Measurements from ENCODE around the gene OSTC. TPM values are rescaled to one million over a fixed set of nuclear protein-coding genes. Genes with fewer than 3 reads are reported as not detected.
"Not testable (repeated sequence)": the region's sequence is repeated elsewhere in the genome, so short reads cannot be mapped to it uniquely, and the experiment has no call there.

Gene OSTC
- total RNA-seq, 2 experiments from 2014 or later: 70.2 to 77.6 TPM

DNA sequence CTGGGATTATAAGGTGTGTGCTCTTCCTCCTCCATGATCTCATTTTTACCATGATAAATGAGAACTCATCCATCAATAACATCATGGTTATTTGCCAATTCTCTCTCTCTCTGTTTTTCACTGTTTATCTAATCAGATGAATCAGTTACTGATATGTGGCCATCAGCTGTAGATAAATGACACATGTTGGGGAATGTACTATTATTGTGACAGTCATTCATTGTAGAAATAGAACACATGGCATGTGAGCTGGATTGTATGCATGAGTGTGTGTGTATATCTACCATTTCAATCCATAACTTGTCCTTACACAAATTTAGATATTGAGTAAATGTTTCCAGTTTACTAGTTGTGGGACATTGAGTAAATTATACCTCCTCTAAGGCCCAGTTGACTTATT, 53.0 kb downstream of the OSTC start:
- Mint-ChIP-seq H3K4me1 (peaks cover 20% of the 10 kb centered on the region), H3K27me3 (no peaks in the 10 kb centered on the region), H3K9me3 (no peaks in the 10 kb centered on the region), H3K27ac (no peak overlapping the region), H3K36me3 (ENCODE audit: low read depth) (no peaks in the 10 kb centered on the region), H3K4me3 (no peak overlapping the region)
- CTCF ChIA-PET: no interaction called here
- POLR2A ChIA-PET: no interaction called here
- no peak for DNase-seq

DNA sequence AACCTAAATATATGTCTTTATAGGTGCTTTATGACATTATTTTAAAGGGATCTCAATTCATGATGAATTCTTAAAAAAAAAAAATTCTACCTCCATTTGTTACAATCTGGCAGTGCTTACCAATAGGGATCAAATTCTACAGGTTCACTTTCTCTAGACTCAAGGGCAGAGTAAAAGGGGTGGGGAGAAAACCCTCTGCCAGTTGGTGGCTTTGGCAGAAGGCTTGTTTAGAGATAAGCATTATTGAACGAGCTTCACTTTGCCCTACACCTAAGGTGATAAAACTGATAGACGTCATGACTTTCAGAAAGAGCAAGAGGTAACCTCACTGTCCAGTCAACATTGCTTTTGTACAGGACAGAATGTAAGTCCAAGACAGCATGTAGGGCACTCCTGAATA, 53.6 kb downstream of the OSTC start:
- CTCF ChIA-PET: interaction anchor here (0.7 kb wide), 1 partner anchor 1695 kb away, joined by 3 read pairs; no protein-coding TSS in a partner anchor
- no peak overlapping the region for H3K4me3 Mint-ChIP-seq

DNA sequence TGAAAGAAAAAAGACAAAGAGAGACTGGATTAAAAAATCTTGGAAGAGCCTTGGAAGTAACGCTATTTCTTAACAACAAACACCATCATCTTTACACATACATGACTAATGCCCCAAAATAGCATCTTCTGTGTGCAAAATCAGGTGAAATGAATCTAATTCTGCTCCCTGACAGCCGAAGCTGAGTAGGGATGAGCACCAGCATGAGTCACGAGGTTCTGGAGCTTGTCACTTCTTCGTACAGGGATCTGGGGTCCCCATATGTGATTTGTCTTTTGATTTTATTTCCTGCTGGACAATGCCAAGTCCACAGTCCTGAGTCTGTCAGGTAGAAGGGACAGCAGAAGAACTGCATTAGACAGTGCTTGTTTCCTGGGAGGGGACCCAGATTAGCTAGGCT, 55.9 kb downstream of the OSTC start:
- H3K27me3 Mint-ChIP-seq: no peaks in the 10 kb centered on the region
- H3K9me3 Mint-ChIP-seq: no peaks in the 10 kb centered on the region
- no peaks in the 10 kb centered on the region for H3K36me3 Mint-ChIP-seq (ENCODE audit: low read depth)
- DNase-seq: no peak
- H3K4me3 Mint-ChIP-seq: no peak overlapping the region
- H3K4me1 Mint-ChIP-seq: peaks cover 16% of the 10 kb centered on the region
- ChIA-PET POLR2A (no interaction called here), CTCF (interaction anchor here (0.9 kb wide), 1 partner anchor 13 kb away, joined by 3 read pairs; no protein-coding TSS in a partner anchor)
- H3K27ac Mint-ChIP-seq: no peak overlapping the region

More for the DNA sequence above, 53.6 kb downstream of the OSTC start:
- Mint-ChIP-seq H3K36me3 (ENCODE audit: low read depth) (no peaks in the 10 kb centered on the region), H3K27ac (no peak overlapping the region), H3K27me3 (no peaks in the 10 kb centered on the region), H3K4me1 (peaks cover 20% of the 10 kb centered on the region), H3K9me3 (no peaks in the 10 kb centered on the region)
- DNase-seq: no peak
- POLR2A ChIA-PET: no interaction called here

- Mint-ChIP-seq H3K27ac (no peak overlapping the region), H3K27me3 (no peaks in the 10 kb centered on the region), H3K4me1 (no peaks in the 10 kb centered on the region), H3K36me3 (ENCODE audit: low read depth) (no peaks in the 10 kb centered on the region), H3K9me3 (no peaks in the 10 kb centered on the region), H3K4me3 (no peak overlapping the region)
- DNase-seq: no peak
- CTCF ChIA-PET: no interaction called here
- POLR2A ChIA-PET: no interaction called here
These were observed 58.8 kb downstream of the OSTC start for GRCh38 chr4:108709234-108709633.

DNA sequence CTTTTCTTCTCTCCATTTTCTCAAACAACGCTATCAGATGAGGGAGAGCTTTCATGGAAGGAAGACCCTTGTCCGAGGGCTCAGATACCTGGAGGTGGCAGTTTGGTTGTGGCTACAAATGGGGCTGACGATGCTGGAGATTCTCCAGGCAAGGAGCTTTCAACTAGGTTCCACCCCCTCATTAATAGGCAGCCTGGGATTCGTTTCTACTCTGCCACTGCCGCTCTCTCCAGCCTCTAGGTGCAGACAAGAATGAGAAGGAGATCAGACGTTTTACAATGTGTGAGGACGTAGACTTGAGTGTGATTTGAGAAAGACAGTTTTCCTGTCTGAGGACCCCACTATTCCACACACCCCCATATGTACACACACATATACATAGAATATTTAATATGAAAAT, 59.3 kb downstream of the OSTC start:
- Mint-ChIP-seq H3K27ac (no peak overlapping the region), H3K9me3 (no peaks in the 10 kb centered on the region), H3K4me3 (no peak overlapping the region), H3K27me3 (no peaks in the 10 kb centered on the region), H3K4me1 (no peaks in the 10 kb centered on the region), H3K36me3 (ENCODE audit: low read depth) (no peaks in the 10 kb centered on the region)
- POLR2A ChIA-PET: no interaction called here
- CTCF ChIA-PET: no interaction called here
- no peak for DNase-seq

- H3K4me1 Mint-ChIP-seq; CTCF ChIA-PET; H3K27ac Mint-ChIP-seq; H3K36me3 Mint-ChIP-seq (ENCODE audit: low read depth); H3K27me3 Mint-ChIP-seq; POLR2A ChIA-PET; H3K9me3 Mint-ChIP-seq; DNase-seq; H3K4me3 Mint-ChIP-seq: not testable (repeated sequence)
These were observed 60.2 kb downstream of the OSTC start for GRCh38 chr4:108710578-108710977.

GRCh38 chr4:108714880-108715279, 64.5 kb downstream of the OSTC start:
- Mint-ChIP-seq H3K9me3 (no peaks in the 10 kb centered on the region), H3K36me3 (ENCODE audit: low read depth) (no peaks in the 10 kb centered on the region), H3K27me3 (no peaks in the 10 kb centered on the region), H3K4me1 (no peaks in the 10 kb centered on the region), H3K4me3 (no peak overlapping the region), H3K27ac (no peak overlapping the region)
- CTCF ChIA-PET: no interaction called here
- POLR2A ChIA-PET: no interaction called here
- DNase-seq: no peak

GRCh38 chr4:108716340-108716739, 65.9 kb downstream of the OSTC start:
- Mint-ChIP-seq H3K9me3 (no peaks in the 10 kb centered on the region), H3K4me1 (no peaks in the 10 kb centered on the region), H3K36me3 (ENCODE audit: low read depth) (no peaks in the 10 kb centered on the region), H3K27me3 (no peaks in the 10 kb centered on the region), H3K27ac (no peak overlapping the region), H3K4me3 (no peak overlapping the region)
- POLR2A ChIA-PET: no interaction called here
- no peak for DNase-seq
- CTCF ChIA-PET: no interaction called here

DNA sequence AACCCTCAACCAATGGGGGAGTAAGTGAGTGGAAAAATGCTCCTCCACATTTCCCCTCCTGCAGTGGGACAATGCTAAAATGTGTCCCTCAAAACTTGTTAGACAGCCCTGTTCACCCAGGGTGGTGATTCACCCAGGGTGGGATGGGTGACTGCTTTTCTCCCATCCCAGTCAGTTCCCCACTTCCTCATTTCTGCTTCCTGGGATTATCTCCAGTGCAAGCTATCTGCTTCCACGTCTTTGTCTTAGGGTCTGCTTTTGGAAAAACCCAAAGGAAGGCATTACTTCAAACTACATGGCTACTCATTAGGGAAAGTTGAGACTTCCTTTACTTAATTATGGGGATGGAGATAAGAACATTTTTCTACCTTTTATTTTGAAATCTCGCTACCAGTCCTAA, 67.0 kb downstream of the OSTC start:
- DNase-seq: no peak
- Mint-ChIP-seq H3K27ac (no peak overlapping the region), H3K36me3 (ENCODE audit: low read depth) (no peaks in the 10 kb centered on the region), H3K4me1 (no peaks in the 10 kb centered on the region), H3K9me3 (no peaks in the 10 kb centered on the region), H3K27me3 (peaks cover 3% of the 10 kb centered on the region), H3K4me3 (no peak overlapping the region)
- ChIA-PET CTCF (no interaction called here), POLR2A (no interaction called here)

Other genes with a start within 250 kb of the OSTC start
- gene RPL34, start 30.0 kb upstream of the OSTC start, total RNA-seq: 1,000 to 10,000 TPM; 1,241 to 1,376 TPM
- not detected for gene ETNPPL, start 112.5 kb downstream of the OSTC start, total RNA-seq

Data from activated CD4-positive, alpha-beta T cell treated with anti-CD3 and anti-CD28 coated beads, Interleukin-2, amount 10 ng/mL, durations not matched to agents 7 days and 5 days (primary cell).